OCI-LY1 (cell line): ENCODE results near the gene TPCN2.

ENCODE experiments used
- CTCF ChIP-seq: fragments of 200-600 bp; sonication (generic), shearing (Covaris generic); IDR thresholded peaks from 2 replicates; pipeline ENCODE4 v1.5.1; 2017; ENCODE audit warnings: mild to moderate bottlenecking, antibody characterized with exemption, low read length, moderate library complexity, mixed read lengths
- EZH2 ChIP-seq: fragments of 200-600 bp; sonication (generic), shearing (Covaris generic); IDR thresholded peaks from 2 replicates; pipeline ENCODE4 v1.8.0; 2017; ENCODE audit warnings: borderline replicate concordance, mixed run types, mild to moderate bottlenecking, antibody characterized with exemption, low read length, moderate library complexity, mixed read lengths

GRCh38 chr11:69148377-69148762 is 99.6 kb downstream of the TPCN2 start:
- TF ChIP-seq EZH2 (no peak), CTCF (no peak)
